HepG2 (cell line): Measurements from ENCODE around the gene TNS1. TPM values are rescaled to one million over a fixed set of nuclear protein-coding genes. Genes with fewer than 3 reads are reported as not detected.
A peak's percentile ranks its signal among the peaks of the same experiment; 100 is the strongest.

ENCODE experiments used
- ETV5 ChIP-seq: IDR thresholded peaks from 2 replicates; pipeline ENCODE4 v1.6.1; 2018; ENCODE audit warnings: missing biosample characterization, missing genetic modification reagents, inconsistent platforms, borderline replicate concordance
- MYC ChIP-seq: sonication (generic); formaldehyde crosslinking; IDR thresholded peaks from 2 replicates; pipeline ENCODE4 v1.9.0; 2021; ENCODE audit warnings: missing genetic modification reagents, borderline replicate concordance
- SATB2 ChIP-seq: sonication (generic); formaldehyde crosslinking; IDR thresholded peaks from 2 replicates; pipeline ENCODE4 v1.5.0; 2020; ENCODE audit warnings: missing genetic modification reagents
- ZBTB8A ChIP-seq: sonication (generic); formaldehyde crosslinking; IDR thresholded peaks from 2 replicates; pipeline ENCODE4 v1.4.0; 2020; ENCODE audit warnings: mild to moderate bottlenecking, low read depth, missing genetic modification reagents, borderline replicate concordance
- ZNF350 ChIP-seq: sonication (generic); formaldehyde crosslinking; IDR thresholded peaks from 2 replicates; pipeline ENCODE4 v1.4.0; 2020; ENCODE audit warnings: mild to moderate bottlenecking, low read depth, missing genetic modification reagents, borderline replicate concordance
- ZNF616 ChIP-seq: sonication (generic); formaldehyde crosslinking; IDR thresholded peaks from 2 replicates; pipeline ENCODE4 v1.5.0; 2020; ENCODE audit warnings: low read depth, mild to moderate bottlenecking, missing genetic modification reagents
- ZSCAN29 ChIP-seq: sonication (generic); formaldehyde crosslinking; conservative IDR thresholded peaks from 2 replicates; pipeline ENCODE4 v1.4.0; 2020; ENCODE audit warnings: mild to moderate bottlenecking, missing genetic modification reagents
- polyA plus RNA-seq, 8 experiments: library from polyadenylated mRNA; depleted of rRNA in 3 of 8; stranded (reverse) in 7 of 8; unstranded in 1 of 8; fragments of >200 nt; fragmentation: Illumina TruSeq in 4 of 8; extraction: Trizol in 4 of 8; gene quantifications; 2 replicates each; pipeline versions ENCODE4 v1.2.1 to v1.2.3, GENCODE V29; 2011 to 2016; ENCODE audit warnings: low read depth in 4 of 8, missing spikeins in 1 of 8, mixed read lengths in 1 of 8; ENCODE audit not compliant: insufficient read depth in 1 of 8
- total RNA-seq, 5 experiments: library from RNA; depleted of rRNA; stranded (reverse); fragments of >200 nt; fragmentation: Illumina TruSeq; extraction: Trizol; gene quantifications; 2 replicates each; pipeline ENCODE4 v1.2.3, GENCODE V29; 2016; ENCODE audit warnings: low read depth in 1 of 5
- TF ChIP-seq, protein P1 (sequence below): sonication (generic); formaldehyde crosslinking; IDR thresholded peaks from 2 replicates; pipeline ENCODE4 v1.5.1; 2020; ENCODE audit warnings: missing genetic modification reagents, mild to moderate bottlenecking, borderline replicate concordance
- TF ChIP-seq, protein P2 (sequence below): sonication (generic); formaldehyde crosslinking; IDR thresholded peaks from 2 replicates; pipeline ENCODE4 v1.4.0; 2020; ENCODE audit warnings: missing genetic modification reagents, borderline replicate concordance
- TF ChIP-seq, protein P3 (sequence below): sonication (generic); formaldehyde crosslinking; IDR thresholded peaks from 2 replicates; pipeline ENCODE4 v1.9.0; 2022; ENCODE audit warnings: missing genetic modification reagents, mild to moderate bottlenecking, borderline replicate concordance
- TF ChIP-seq, protein P4 (sequence below), 2 experiments: sonication (generic) in 1 of 2; formaldehyde crosslinking in 1 of 2; IDR thresholded peaks; 2 replicates each; pipeline versions ENCODE4 v1.6.1 to v1.9.0; 2014 to 2022; ENCODE audit warnings: antibody characterized with exemption in 1 of 2, borderline replicate concordance in 1 of 2, inconsistent platforms in 1 of 2, low read depth in 1 of 2, missing genetic modification reagents in 1 of 2

TNS1 gene
- total and polyA plus RNA-seq, 2 of the 13 experiments (the other 11 are each of a cell fraction or from before 2014, with no cell fraction given), result 1.9 to 118 TPM

DNA sequence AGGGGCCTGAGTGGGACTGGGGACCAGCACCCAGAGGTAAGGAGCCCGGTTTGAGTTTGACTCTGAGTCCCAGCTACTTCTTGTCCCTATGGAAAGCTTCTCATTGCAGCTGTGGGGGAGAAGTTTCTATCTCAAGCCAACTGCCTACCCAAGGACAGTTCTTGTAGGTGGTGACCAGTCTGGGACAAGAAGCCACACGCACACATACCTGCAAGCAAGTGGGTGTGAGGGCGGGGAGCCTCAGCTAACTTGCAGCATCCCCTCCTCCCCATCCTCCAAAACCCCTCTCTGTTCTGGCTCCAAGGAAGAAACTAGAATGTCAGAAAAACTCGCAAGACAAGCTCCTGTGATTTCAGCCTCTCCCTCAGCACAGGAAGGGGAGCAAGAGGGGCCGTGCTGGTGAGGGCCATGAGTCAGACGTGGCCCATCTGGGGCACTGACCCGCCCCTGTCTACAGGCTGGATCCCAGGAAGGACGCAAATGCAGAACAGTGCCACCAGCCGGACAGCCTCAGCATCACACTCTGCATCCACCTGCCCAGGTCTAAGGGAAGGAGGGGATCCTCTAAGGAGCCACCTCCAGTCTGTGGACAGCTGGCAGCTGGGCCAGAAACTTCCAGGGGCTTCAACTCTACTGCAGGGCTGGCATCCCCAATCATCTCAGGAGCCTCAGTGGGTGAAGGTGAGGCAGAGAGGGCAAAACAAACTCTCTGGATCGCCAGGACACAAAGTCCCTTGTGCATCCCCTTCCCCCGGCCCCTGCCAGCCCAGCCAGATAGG lies 103.4 kb downstream of the TNS1 start (continued):
- TF ChIP-seq, protein P1, sequence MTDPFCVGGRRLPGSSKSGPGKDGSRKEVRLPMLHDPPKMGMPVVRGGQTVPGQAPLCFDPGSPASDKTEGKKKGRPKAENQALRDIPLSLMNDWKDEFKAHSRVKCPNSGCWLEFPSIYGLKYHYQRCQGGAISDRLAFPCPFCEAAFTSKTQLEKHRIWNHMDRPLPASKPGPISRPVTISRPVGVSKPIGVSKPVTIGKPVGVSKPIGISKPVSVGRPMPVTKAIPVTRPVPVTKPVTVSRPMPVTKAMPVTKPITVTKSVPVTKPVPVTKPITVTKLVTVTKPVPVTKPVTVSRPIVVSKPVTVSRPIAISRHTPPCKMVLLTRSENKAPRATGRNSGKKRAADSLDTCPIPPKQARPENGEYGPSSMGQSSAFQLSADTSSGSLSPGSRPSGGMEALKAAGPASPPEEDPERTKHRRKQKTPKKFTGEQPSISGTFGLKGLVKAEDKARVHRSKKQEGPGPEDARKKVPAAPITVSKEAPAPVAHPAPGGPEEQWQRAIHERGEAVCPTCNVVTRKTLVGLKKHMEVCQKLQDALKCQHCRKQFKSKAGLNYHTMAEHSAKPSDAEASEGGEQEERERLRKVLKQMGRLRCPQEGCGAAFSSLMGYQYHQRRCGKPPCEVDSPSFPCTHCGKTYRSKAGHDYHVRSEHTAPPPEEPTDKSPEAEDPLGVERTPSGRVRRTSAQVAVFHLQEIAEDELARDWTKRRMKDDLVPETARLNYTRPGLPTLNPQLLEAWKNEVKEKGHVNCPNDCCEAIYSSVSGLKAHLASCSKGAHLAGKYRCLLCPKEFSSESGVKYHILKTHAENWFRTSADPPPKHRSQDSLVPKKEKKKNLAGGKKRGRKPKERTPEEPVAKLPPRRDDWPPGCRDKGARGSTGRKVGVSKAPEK (CRISPR knock-in tag), result no peak
- peak; percentile 72; the same call in 1 of the 2 replicates for TF ChIP-seq MYC (CRISPR knock-in tag)
- TF ChIP-seq ETV5 (CRISPR knock-in tag), result peak; percentile 78; the same call in 1 of the 2 replicates
- TF ChIP-seq, protein P2, sequence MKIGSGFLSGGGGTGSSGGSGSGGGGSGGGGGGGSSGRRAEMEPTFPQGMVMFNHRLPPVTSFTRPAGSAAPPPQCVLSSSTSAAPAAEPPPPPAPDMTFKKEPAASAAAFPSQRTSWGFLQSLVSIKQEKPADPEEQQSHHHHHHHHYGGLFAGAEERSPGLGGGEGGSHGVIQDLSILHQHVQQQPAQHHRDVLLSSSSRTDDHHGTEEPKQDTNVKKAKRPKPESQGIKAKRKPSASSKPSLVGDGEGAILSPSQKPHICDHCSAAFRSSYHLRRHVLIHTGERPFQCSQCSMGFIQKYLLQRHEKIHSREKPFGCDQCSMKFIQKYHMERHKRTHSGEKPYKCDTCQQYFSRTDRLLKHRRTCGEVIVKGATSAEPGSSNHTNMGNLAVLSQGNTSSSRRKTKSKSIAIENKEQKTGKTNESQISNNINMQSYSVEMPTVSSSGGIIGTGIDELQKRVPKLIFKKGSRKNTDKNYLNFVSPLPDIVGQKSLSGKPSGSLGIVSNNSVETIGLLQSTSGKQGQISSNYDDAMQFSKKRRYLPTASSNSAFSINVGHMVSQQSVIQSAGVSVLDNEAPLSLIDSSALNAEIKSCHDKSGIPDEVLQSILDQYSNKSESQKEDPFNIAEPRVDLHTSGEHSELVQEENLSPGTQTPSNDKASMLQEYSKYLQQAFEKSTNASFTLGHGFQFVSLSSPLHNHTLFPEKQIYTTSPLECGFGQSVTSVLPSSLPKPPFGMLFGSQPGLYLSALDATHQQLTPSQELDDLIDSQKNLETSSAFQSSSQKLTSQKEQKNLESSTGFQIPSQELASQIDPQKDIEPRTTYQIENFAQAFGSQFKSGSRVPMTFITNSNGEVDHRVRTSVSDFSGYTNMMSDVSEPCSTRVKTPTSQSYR, result no peak; the same call in 1 of the 2 replicates
- no peak for TF ChIP-seq ZBTB8A (CRISPR knock-in tag)
- no peak for TF ChIP-seq ZSCAN29 (CRISPR knock-in tag)
- TF ChIP-seq, protein P3, sequence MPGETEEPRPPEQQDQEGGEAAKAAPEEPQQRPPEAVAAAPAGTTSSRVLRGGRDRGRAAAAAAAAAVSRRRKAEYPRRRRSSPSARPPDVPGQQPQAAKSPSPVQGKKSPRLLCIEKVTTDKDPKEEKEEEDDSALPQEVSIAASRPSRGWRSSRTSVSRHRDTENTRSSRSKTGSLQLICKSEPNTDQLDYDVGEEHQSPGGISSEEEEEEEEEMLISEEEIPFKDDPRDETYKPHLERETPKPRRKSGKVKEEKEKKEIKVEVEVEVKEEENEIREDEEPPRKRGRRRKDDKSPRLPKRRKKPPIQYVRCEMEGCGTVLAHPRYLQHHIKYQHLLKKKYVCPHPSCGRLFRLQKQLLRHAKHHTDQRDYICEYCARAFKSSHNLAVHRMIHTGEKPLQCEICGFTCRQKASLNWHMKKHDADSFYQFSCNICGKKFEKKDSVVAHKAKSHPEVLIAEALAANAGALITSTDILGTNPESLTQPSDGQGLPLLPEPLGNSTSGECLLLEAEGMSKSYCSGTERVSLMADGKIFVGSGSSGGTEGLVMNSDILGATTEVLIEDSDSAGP (CRISPR knock-in tag), result peak; percentile 39
- no peak for TF ChIP-seq SATB2 (CRISPR knock-in tag)
- TF ChIP-seq, protein P4, sequence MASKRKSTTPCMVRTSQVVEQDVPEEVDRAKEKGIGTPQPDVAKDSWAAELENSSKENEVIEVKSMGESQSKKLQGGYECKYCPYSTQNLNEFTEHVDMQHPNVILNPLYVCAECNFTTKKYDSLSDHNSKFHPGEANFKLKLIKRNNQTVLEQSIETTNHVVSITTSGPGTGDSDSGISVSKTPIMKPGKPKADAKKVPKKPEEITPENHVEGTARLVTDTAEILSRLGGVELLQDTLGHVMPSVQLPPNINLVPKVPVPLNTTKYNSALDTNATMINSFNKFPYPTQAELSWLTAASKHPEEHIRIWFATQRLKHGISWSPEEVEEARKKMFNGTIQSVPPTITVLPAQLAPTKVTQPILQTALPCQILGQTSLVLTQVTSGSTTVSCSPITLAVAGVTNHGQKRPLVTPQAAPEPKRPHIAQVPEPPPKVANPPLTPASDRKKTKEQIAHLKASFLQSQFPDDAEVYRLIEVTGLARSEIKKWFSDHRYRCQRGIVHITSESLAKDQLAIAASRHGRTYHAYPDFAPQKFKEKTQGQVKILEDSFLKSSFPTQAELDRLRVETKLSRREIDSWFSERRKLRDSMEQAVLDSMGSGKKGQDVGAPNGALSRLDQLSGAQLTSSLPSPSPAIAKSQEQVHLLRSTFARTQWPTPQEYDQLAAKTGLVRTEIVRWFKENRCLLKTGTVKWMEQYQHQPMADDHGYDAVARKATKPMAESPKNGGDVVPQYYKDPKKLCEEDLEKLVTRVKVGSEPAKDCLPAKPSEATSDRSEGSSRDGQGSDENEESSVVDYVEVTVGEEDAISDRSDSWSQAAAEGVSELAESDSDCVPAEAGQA (IDR thresholded peaks at IDR 0.05; ENCODE audit: low read depth), result peak; percentile 26; the same call in 1 of the 2 replicates
- TF ChIP-seq, protein P4 (CRISPR knock-in tag; IDR thresholded peaks at IDR 0.05; ENCODE audit: borderline replicate concordance), result no peak
- TF ChIP-seq ZNF616, result no peak
- 0 out of 2 replicates have a peak, but pooled peaks have one; percentile 27 for TF ChIP-seq ZNF350
